22Rv1 (cell line): ENCODE measurements around the gene VPS25.

Experiments
- ZFX ChIP-seq: fragments of 450-650 bp; IDR thresholded peaks from 2 replicates; pipeline ENCODE4 v1.6.1; 2017; ENCODE audit warnings: antibody characterized with exemption, borderline replicate concordance
- TF ChIP-seq, protein P1 (sequence below): fragments of 450-650 bp; IDR thresholded peaks from 2 replicates; pipeline ENCODE4 v1.5.1; 2017; ENCODE audit warnings: mild to moderate bottlenecking

DNA sequence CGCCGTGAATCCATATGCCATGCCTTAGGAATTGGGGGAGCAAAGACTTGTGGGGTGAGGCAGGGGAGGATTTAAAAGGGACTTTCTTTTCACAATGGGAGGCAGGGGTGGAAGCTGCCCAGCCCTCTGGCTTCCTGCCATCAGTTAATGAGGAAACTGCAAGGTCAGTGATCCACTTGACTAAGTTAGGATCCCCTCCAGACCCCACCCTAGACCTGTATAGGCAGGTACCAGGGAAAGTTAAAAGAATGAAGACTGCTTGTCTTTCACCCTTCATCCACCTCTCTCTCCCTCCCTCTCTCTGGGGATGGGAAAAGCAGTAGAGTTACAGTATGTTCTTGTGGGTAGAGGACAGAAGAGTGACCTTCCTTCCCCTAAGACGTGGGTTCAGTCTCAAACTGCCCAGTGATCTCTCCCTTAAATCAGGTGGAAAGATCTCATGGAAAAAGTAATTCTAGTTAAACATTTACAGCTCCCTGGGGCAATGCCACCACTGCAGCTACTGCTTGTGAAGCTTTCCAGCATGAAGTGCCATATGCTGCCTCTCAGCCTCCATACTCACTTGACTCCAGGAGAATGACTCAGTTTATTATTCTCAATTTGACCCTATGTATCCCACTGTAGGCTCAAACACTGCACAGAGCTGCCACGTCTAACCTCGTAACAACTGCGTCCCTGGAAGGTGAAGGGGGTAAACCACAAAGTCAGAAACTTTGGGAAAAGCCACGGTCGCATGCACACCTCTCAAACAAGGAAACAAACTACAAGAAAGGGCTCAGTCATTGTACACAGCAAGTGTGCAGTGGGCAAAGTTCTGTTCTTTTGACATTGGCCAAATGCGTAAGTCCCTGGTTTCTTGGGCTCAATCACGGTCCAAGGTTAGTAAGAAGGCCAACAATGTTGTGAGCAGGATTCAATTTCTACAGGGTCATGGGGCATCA is 24.1 kb downstream of the VPS25 start:
- TF ChIP-seq, protein P1, sequence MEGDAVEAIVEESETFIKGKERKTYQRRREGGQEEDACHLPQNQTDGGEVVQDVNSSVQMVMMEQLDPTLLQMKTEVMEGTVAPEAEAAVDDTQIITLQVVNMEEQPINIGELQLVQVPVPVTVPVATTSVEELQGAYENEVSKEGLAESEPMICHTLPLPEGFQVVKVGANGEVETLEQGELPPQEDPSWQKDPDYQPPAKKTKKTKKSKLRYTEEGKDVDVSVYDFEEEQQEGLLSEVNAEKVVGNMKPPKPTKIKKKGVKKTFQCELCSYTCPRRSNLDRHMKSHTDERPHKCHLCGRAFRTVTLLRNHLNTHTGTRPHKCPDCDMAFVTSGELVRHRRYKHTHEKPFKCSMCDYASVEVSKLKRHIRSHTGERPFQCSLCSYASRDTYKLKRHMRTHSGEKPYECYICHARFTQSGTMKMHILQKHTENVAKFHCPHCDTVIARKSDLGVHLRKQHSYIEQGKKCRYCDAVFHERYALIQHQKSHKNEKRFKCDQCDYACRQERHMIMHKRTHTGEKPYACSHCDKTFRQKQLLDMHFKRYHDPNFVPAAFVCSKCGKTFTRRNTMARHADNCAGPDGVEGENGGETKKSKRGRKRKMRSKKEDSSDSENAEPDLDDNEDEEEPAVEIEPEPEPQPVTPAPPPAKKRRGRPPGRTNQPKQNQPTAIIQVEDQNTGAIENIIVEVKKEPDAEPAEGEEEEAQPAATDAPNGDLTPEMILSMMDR, result no peak
- TF ChIP-seq ZFX, result no peak
